22Rv1 (cell line): ENCODE results near the gene MUTYH.
A peak's percentile ranks its signal among the peaks of the same experiment; 100 is the strongest.
"Not testable (repeated sequence)": the region's sequence is repeated elsewhere in the genome, so short reads cannot be mapped to it uniquely, and the experiment has no call there.

Experiments used
- H3K27ac ChIP-seq: fragments of 450-650 bp; 2 replicates; pipeline ENCODE4 v1.5.1; 2017
- ZFX ChIP-seq: fragments of 450-650 bp; IDR thresholded peaks from 2 replicates; pipeline ENCODE4 v1.6.1; 2017; ENCODE audit warnings: antibody characterized with exemption, borderline replicate concordance
- TF ChIP-seq, protein P1 (sequence below): fragments of 450-650 bp; IDR thresholded peaks from 2 replicates; pipeline ENCODE4 v1.5.1; 2017; ENCODE audit warnings: mild to moderate bottlenecking

MUTYH gene

DNA sequence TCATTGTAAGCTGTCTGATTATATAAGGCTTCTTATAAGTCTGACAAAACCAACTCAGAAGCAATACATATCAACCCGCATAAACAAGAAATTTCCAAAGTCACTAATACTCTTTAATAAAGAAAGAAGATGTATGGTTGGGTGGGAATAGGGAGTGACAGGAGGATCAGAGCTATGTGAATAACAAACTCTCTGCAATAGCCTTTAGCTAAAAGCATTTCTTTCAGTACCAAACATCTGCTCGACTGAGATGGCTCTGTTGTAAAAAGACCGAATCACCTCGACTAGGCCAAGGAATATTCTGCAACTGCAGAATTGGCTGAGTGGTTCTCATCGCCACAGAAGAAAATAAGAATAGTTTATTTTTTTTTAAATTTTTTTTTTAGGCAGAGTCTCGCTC is 39.3 kb upstream of the MUTYH start:
- TF ChIP-seq, protein P1, sequence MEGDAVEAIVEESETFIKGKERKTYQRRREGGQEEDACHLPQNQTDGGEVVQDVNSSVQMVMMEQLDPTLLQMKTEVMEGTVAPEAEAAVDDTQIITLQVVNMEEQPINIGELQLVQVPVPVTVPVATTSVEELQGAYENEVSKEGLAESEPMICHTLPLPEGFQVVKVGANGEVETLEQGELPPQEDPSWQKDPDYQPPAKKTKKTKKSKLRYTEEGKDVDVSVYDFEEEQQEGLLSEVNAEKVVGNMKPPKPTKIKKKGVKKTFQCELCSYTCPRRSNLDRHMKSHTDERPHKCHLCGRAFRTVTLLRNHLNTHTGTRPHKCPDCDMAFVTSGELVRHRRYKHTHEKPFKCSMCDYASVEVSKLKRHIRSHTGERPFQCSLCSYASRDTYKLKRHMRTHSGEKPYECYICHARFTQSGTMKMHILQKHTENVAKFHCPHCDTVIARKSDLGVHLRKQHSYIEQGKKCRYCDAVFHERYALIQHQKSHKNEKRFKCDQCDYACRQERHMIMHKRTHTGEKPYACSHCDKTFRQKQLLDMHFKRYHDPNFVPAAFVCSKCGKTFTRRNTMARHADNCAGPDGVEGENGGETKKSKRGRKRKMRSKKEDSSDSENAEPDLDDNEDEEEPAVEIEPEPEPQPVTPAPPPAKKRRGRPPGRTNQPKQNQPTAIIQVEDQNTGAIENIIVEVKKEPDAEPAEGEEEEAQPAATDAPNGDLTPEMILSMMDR, result no peak
- TF ChIP-seq ZFX, result no peak

DNA sequence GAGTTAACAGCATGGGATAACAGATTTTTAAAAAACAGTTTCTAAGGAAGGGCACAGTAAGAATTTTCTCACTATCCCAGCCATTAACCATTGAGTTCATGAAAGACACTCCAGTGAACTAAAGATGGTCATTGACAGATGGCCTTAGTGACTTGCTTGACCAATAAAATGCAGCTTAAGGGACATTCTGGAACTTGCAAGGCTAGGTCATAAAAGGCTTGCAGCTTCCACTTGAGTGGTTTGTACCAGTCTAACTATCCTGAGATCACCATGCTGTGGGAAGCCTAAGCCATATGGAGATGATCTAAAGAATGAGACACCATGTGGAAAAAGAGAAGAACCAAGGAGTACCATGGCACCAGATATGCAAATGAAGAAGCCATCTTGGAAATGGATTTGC is 37.9 kb upstream of the MUTYH start:
- TF ChIP-seq, protein P1, result no peak
- TF ChIP-seq ZFX, result no peak
- no peak overlapping the region for H3K27ac ChIP-seq

More for the DNA sequence above, 39.3 kb upstream of the MUTYH start:
- no peak overlapping the region for H3K27ac ChIP-seq

DNA sequence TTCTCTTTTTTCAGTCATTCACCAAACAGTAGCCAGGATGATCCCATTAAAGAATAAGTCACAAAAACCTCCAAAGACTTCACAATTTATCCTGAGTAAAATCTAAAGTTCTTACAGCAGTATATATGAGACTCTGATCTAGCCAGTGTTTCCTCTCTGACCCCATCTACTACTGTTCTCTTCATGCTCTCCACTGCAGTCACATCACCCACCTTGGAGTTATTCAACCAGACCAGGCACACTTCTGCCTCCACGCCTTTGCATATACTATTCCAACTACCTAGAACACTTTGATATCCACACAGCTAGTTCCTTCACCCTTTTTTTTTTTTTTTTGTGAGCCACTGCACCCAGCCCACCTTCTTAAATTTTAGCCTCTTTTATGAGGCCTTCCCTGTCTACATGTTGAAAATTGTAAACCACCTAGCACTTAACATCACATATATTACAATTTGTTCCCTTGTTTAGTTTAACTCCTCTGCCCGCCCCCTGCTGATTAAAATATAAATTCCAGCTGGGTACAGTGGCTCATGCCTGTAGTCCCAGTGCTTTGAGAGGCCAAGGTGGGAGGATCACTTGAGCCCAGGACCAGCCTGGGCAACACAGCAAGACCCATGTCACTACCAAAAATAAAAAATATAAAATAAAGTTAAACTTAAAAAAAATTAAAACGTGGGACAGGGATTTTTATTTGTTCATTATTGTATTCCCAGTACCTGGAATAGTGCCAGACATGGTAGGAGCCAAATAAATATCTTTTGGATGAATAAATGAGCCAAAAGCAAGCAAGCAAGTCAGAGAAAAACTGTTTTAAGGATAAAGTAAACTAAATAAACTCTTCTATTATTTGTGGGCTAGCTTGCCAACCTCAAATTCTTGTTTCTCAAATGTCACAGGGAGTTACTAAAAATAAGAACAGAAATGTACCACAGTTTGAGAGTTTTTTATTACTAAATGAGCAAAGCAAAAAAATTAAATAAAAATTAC is 35.2 kb upstream of the MUTYH start:
- no peak overlapping the region for H3K27ac ChIP-seq
- no peak for TF ChIP-seq ZFX
- TF ChIP-seq, protein P1, result peak; percentile 33; the same call in 1 of the 2 replicates

DNA sequence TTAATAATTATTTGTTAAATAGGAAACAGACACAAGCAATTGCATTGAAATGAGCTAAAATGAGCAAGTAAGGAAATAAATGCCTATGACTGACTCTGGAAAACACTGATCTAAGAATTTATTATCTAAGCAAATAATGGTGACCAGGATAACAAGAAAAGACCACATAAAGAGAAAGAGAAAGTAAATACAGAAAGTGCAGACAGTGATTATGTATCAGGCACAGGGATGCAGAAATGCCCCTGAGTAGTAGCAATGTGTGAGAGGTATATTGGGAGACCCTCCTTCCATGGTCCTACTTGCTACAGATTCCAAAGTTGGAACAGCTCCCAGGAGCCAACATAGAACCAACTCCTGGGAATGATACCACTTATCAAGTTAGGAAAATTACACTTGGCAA is 33.3 kb upstream of the MUTYH start:
- TF ChIP-seq ZFX, result no peak
- TF ChIP-seq, protein P1, result no peak
- H3K27ac ChIP-seq, result no peak overlapping the region

DNA sequence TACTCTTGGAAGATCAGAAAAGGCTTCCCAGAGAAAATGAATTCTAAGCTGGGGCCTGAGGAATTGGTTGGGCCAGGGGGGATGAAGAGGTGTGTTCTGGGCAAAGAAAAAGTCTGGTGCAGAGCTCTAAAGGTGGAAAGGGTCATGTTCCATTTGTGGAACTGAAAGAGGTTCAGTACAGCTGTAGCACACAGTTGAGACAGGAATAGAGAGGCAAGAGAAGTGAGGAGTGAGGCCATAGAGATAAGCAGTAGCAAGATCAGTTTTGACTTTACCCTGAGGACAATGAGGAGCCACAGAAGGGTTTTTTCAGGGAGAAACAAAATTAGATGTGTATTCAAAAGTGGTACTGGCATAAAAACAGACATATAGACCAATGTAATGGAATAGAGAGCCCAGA is 30.3 kb upstream of the MUTYH start:
- TF ChIP-seq ZFX, result no peak
- TF ChIP-seq, protein P1, result no peak
- H3K27ac ChIP-seq, result no peak overlapping the region

DNA sequence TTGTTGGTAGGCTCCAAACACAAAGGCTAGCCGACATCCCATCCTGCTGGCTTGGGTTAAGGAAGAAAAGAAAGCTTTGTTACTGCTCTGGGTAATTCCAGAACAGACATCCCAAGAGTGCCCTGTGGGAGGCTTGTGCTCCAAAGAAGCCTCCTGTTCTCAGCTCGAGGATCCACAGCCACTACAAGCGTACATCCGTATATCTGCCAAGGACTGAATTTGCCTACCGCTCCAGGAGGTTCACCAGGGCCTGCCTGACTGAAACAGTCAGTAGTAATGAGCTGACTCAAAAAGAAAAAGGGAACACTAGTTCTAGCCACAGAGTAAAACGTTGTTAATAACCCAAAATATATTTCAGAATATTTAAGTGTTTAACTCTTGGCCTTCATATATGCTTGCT is 24.8 kb upstream of the MUTYH start:
- TF ChIP-seq, protein P1, result no peak
- no peak for TF ChIP-seq ZFX
- no peak overlapping the region for H3K27ac ChIP-seq

DNA sequence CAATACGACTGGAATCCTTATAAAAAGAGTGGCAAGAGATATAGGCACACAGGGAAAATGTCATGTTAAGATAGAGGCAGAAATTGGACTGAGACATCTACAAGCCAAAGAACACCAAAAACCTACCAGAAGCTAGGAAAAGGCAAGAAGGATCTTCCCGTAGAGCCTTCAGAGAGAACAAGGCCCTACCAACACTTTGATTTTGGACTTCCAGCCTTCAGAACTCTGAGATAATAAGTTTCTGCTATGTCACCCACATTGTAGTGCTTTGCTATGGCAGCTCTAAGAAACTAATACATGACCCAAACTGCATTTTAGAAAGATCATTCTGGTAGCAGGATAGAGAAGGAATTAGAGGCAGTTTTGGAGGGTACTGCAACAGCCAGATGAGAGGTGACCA is 24.1 kb upstream of the MUTYH start:
- no peak overlapping the region for H3K27ac ChIP-seq
- no peak for TF ChIP-seq ZFX
- TF ChIP-seq, protein P1, result no peak

DNA sequence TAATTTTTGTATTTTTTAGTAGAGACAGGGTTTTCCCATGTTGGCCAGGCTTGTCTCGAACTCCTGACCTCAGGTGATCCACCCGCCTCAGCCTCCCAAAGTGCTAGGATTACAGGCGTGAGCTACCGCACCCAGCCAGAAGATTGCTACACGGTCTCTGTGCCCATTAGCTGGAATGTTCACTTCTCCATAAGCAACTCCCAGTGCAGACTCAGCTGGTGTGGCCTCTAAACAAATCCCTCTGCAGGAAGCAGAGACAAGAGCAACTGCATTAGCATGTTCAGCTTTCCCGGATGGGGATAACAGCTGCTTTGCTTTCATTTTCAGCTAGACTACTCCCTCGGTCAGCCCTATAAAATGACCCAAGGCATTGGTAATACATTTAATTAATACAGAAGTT is 20.7 kb upstream of the MUTYH start:
- H3K27ac ChIP-seq, result not testable (repeated sequence)
